Measurements from ENCODE around the gene IL17C.

Gene IL17C

DNA sequence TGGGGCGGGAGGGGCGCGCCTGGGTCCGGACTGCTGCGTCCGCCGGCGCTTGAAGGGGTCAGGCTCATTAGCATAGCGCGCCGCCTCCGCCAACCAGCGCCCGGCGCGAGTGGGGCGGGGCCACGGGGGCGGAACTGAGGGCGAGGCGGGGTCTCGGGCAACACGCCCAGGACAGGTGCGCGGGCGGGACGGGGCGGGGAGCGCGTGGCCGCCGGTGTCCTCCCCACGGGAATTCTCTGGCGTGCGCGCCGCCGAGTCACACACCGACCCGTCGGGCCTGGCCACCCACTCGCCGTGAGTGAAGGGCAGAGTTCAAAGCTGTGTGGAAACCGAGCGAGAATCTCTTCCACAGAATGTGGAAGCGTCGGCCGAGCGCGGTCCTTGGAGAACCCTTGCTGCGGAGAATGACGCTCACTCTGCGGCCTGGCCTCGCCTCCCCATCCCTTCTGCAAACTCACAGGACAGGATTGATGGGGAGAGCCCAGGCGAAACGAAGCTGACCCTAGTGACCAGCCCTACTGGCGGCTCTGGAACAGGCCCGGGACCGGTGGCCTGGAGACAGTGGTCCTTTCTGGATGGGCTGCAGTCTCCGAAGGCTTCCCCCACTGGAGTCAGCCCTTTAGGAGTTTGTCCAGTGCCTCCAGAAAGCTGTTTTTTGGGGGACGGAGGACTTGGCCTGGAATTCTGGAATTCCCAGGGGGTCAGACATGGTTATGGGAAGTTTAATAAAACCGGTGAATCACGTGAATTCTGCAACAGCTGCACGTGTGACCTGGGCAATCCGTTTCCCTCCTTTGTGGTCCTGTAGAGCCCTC is 48.3 kb downstream of the IL17C start, which contains the start of gene SNAI3:
Gene SNAI3, minus strand, starts transcription at position 69 of the 815 bp plus-strand sequence. CDS start 101 bp downstream, outside the sequence.
- no peak within 1 kb of the TSS for H3K27ac ChIP-seq
- TF ChIP-seq, protein P1, sequence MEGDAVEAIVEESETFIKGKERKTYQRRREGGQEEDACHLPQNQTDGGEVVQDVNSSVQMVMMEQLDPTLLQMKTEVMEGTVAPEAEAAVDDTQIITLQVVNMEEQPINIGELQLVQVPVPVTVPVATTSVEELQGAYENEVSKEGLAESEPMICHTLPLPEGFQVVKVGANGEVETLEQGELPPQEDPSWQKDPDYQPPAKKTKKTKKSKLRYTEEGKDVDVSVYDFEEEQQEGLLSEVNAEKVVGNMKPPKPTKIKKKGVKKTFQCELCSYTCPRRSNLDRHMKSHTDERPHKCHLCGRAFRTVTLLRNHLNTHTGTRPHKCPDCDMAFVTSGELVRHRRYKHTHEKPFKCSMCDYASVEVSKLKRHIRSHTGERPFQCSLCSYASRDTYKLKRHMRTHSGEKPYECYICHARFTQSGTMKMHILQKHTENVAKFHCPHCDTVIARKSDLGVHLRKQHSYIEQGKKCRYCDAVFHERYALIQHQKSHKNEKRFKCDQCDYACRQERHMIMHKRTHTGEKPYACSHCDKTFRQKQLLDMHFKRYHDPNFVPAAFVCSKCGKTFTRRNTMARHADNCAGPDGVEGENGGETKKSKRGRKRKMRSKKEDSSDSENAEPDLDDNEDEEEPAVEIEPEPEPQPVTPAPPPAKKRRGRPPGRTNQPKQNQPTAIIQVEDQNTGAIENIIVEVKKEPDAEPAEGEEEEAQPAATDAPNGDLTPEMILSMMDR (IDR thresholded peaks at IDR 0.05), result no peak
- no peak for DNase-seq (ENCODE audit: low spot score)

DNA sequence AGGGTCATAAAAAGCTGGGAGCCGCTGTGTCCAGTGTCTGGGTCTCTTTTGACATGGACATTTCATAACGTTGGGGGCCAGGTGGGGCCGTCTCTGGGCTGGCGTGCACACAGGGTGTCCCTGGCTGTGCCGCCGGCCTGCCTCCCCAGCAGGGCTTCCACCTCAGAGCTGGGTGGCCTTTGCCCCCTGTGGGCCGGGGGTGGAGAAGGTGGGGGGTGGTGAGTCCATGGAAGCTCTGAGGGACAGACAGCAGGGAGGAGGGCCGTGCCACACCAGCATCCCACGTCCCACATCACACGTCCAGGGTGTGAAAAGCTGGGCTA is 48.8 kb downstream of the IL17C start:
- no peak for DNase-seq (ENCODE audit: low spot score)
- Histone ChIP-seq H3K4me3 (no peak overlapping the region), H3K27ac (no peak overlapping the region)
- TF ChIP-seq, protein P1 (IDR thresholded peaks at IDR 0.05), result no peak

More for the DNA sequence above, 48.3 kb downstream of the IL17C start, which contains the start of gene SNAI3:
- H3K4me3 ChIP-seq, result peak within 1 kb of the TSS; percentile 64

DNA sequence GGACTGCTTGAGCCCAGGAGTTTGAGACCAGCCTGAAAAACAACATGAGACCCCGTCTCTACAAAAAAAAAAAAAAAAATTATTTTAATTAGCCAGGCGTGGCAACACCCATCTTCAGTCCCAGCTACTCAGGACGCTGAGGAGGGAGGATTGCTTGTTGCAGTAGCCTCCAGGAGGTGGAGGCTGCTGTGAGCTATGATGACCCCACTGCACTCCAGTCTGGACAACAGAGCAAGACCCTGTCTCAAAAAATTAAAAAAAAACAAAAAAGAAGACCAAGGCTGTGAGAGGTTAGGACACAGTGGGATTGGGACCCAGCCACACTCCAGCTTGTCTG is 49.3 kb downstream of the IL17C start:
- DNase-seq (ENCODE audit: low spot score), result no peak
- TF ChIP-seq, protein P1 (IDR thresholded peaks at IDR 0.05), result no peak
- Histone ChIP-seq H3K27ac (no peak overlapping the region), H3K4me3 (no peak overlapping the region)

DNA sequence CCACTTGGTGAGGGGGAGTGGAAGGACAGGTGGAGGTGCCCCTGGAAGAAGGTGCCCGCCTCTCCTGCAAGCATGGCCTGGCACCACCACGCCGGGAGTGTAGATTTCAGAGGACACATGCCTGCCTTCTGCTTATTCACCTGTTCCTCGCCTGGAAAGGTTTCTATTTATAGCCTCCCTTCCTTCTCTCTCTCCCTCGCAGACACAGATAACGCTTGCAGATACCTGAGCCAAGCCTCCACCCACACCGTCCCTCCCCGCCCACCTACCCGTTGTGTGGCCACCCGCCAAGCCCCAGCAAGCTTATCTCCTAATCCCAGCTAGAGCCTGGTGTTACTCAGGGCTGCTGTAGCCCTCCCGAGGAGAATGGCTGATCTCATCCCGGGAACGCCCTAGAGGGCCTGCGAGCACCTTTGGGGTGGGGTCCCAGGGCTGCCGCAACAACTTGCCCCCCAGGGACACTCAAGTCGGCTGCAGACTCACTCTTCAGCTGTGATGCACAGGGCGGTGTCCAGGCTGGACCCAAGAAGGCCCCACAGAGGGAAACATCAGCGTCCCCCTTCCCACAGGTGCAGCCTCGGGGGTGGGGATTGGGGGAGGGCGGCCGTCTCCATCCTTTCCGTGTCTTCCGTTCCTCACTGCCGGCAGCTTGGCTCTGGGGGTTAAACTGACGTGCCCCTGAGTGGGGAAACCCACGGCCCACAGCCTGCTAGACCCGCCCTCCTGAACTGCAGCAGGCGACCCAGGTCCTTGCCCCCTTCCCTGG is 49.8 kb downstream of the IL17C start:
- Histone ChIP-seq H3K4me3 (no peak overlapping the region), H3K27ac (no peak overlapping the region)
- DNase-seq (ENCODE audit: low spot score), result no peak
- TF ChIP-seq, protein P1 (IDR thresholded peaks at IDR 0.05), result no peak

All from coronary artery (tissue), 2 donors.